AG08396 (cell line): ENCODE data around the gene DNAJB12.
"Not testable (repeated sequence)": the region's sequence is repeated elsewhere in the genome, so short reads cannot be mapped to it uniquely, and the experiment has no call there.

Experiments
- DNase-seq: peaks from one replicate; pipeline ENCODE4 v3.0.0; 2012; ENCODE audit warnings: low spot score, mixed read lengths

Gene DNAJB12

GRCh38 chr10:72353028-72353964 lies 1.4 kb downstream of the DNAJB12 start:
- DNase-seq = no peak

- DNase-seq = no peak
These were observed 3.2 kb downstream of the DNAJB12 start for GRCh38 chr10:72351479-72351878.

GRCh38 chr10:72349438-72349837 lies 5.3 kb downstream of the DNAJB12 start:
- DNase-seq = no peak

GRCh38 chr10:72348282-72348681 lies 6.4 kb downstream of the DNAJB12 start:
- DNase-seq = no peak

GRCh38 chr10:72346117-72346516 lies 8.6 kb downstream of the DNAJB12 start:
- not testable (repeated sequence) for DNase-seq

DNA sequence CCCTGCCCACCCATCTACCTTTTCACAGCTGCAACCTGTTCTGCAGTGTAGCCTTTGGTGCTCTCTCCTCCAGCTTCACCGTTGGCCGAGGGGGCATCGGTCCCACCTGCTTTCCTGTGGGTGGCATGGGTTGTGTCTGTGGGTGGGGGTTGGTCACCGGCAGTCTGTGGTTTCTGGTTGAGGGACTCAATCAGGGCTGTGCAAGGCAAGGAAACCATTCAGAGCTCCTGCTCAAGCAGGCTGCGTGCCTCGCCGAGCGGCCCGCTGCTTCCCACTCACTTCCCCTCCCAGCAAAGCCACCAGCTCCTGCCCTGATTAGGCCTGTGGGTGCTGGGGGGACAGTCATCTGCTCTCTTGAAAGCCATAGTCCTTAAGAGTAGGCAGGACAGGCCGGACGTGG lies 9.8 kb downstream of the DNAJB12 start:
- no peak for DNase-seq

GRCh38 chr10:72342911-72343310 lies 11.8 kb downstream of the DNAJB12 start:
- no peak for DNase-seq

GRCh38 chr10:72340510-72341261 lies 14.0 kb downstream of the DNAJB12 start:
- DNase-seq = peak; percentile 71

GRCh38 chr10:72338180-72338579 lies 16.5 kb downstream of the DNAJB12 start:
- no peak for DNase-seq

- DNase-seq = no peak
These were observed 17.0 kb downstream of the DNAJB12 start for GRCh38 chr10:72337722-72338121.

DNA sequence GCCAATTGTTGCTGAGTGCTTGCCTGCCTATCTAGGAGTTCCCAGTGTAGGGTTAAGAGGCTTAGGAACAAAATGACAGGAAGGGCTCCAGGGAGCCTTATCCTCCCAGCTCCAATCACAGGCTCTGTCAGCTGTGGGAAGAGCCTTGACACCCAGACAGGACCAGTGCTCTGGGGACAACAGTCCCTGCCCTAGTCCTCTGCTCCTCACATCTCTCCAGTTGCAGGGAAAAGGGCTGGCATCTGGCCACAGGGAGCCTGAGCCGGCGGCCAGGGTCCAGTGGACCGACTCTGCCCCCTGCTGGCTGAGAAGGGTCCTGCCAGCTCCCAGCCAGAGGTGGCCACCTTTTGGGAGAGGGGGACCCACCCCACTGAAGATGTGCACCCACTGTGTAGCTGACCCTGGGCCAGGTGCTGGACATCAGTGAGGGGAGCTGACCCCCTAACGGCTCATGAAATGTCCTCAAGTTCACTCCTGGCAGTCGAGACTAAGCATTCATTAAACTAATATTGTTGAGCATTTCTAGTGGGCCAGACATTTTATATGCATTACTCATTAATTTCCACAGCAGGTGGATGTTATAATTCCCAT lies 17.6 kb downstream of the DNAJB12 start:
- peak; percentile 70 for DNase-seq

DNA sequence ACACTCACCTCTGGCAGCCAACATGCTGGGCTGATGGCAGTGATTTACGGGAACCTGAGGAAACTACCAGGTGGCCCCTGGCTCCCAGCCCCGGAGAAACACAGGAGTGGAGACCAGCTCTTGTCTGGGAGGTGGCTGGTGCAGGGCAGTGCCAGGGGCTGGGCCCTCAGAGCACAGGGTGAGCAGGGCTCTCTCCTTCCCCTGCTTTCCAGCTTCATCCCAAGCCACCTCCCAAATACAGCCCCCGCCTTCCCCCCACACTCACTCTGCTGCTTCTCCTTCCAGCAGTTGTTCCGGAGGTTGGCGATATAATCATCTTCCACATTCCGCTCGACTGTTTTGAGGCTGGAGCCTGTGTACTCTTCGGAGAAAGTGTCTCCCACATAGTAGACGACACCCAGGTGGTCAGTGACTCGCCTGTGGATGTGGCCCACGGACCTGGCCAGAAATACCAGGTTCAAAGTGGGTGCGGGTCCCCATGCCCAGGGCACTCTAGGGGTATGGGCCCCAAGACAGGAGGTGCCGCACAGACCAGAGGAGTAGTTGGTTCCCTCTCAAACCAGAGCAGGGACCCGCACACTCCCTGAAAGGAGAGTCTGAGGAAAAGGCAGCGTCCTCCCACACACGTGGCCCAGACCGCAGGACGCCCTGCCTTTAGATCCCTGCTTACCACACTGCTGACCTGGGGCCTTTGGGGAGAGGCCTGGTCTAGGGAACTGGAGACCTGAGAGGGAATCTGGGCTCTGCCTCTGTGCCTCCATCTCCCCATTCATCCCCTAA lies 18.3 kb downstream of the DNAJB12 start:
- no peak for DNase-seq

DNA sequence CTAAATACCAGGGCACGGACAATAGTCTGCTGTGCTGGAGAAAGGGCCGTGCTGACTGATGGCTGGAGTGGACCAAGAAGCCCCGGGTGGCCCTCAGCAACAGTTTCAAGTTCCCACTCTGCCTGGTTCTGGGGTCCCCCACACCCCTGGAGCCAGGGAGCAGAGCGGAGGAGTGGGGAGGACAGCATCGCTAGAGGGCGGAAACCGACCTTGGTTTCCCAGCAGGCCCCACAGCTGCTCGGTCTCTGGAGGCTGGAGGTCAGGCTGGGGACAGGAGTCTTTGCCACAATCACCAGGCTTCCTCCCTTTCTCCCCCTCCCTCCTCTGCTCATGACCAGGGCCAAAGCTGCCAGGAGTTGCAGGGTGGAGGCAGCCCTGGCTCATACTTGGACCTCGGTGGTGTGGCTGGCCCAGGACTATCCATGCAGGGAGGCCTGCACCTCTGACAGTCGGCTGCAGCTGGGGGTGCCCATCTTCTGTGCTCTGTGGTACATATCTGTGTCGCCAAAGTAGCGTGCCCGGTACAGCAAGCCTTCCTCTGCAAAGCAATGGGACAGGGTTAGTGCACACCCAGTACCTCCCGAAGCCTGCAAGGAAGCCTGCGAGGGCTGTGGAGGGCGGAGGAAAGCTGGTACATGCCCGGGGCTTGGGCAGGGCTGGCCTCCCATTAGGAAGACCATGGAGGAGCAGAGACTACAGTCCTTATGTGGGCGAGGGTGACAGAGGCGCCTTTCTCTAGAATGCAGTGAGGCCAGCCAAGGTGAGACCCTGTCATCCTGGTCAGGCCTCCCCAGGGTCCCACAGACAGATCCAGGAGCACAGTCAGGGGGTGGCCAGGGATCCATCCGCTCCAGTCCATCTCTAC lies 19.1 kb downstream of the DNAJB12 start:
- DNase-seq = no peak

DNA sequence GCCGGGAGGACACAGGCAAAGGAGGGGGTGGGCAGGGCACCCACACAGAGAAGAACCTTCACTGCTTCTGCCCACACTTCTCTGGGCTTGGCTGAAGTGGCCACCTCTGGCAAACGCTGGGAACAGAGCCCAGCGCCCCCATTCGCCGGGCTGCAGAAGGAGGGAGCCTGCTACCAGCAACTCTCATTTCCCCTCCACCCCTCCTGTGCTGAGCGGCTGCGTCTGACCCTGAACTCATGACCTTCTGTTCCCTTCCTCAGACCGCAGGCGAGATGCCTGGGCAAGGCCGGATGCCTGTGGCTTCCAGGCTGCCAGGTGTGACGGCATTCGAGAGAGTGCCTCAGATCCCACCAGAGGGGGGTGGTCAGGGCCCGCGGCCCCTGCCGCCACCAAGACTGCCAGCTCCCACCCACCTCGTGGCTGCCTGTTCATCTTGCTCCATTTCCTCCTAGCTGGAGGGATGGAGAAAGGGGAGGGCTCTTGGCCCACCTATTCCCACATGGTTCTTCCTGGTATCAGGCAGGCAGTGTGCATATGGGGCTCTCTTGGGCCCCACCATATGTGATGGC lies 19.8 kb downstream of the DNAJB12 start:
- peak; percentile 58 for DNase-seq

DNA sequence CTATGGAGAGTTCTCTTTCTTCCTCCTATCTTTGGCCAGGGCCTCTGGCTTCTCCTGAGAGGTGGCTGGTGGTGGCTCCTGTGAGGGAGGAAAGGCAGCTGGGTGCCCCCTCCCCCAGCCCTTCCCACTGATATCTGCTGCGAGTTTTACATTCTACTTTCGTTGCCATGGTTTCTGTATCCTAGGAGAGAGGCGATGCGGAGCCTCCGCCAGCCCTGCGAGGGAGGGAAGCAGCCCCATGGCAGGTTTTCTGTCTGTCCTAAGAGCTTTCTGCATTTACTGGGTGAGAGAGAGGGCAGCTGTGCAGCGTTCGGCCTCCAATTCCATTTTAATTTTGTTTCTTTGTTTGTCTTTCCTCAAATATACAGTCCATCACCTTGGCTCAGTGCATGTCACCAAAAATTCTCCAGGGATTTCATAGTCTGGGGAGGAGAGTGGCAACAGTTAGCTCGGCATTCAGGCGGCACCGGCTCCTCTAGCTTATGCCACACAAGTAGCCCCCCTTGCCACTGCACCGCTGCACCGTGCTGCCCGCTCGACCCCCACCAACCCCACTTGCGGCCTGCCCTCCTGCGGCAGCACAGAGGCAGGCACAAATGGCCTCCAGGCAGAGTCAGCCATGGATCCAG lies 20.4 kb downstream of the DNAJB12 start:
- no peak for DNase-seq

- no peak for DNase-seq
These were observed 21.4 kb downstream of the DNAJB12 start for GRCh38 chr10:72333112-72334015.

DNA sequence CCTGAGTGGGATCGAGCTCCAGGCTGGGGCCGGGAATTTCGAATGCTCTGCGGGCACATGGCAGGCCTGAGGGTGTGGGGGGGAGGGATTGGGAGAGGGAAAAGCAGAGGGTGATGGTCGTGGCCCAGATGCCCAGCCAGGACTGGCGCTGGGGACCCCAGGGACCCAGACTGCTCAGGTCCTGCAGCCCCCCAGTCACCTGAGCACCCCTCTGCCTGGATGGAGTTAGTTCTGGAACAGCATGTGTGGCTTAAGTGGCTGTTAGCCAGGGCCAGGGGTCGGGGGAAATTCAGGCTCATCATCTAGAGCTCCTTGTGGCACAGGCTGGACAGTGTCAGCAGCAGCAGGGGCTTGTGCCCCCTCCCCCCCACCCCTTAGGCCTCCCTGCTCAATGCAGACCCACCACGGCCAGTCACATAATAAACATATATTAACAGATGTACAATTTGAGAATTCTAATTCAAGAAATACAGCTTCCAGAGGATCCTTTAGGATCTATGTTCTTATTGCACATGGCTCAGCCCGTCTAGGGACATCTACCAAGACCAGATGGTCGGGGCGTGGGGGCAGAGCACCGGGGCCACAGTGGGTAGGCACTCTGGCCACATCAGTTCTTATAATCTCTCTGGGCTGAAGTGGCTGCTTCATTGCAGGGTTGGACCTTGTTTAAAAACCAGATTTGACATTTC lies 22.2 kb downstream of the DNAJB12 start:
- no peak for DNase-seq
